ENCODE measurements around the gene SGCB. TPM values are rescaled to one million over a fixed set of nuclear protein-coding genes. Genes with fewer than 3 reads are reported as not detected.

The SGCB gene
- total RNA-seq, 1 donor: 1.4 TPM

DNA sequence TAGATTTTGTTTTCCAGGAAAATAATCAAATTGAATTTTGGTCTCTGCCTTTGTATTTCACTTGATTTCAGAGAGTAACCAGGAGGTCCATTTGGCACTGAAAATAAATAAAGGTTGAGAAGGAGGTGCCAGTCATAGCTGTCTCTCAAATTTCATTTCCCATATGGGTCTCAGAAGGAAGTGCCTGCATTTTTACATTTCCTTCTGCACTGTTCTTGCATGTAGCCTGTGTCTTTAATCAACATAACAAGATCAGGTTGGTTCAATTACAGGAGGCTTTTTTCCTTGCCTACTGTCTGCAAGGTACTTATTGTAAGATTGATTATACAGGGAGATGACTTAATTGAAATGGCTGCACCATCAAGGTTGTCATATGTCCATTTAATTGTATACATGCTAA is 33.7 kb downstream of the SGCB start:
- Histone ChIP-seq H3K27me3 (ENCODE audit: insufficient read depth, low read length) (no peaks in the 10 kb centered on the region), H3K4me1 (ENCODE audit: insufficient read depth, low read length) (no peaks in the 10 kb centered on the region), H3K4me3 (ENCODE audit: low read length) (no peak overlapping the region), H3K9me3 (ENCODE audit: low read depth, low read length) (no peaks in the 10 kb centered on the region)

DNA sequence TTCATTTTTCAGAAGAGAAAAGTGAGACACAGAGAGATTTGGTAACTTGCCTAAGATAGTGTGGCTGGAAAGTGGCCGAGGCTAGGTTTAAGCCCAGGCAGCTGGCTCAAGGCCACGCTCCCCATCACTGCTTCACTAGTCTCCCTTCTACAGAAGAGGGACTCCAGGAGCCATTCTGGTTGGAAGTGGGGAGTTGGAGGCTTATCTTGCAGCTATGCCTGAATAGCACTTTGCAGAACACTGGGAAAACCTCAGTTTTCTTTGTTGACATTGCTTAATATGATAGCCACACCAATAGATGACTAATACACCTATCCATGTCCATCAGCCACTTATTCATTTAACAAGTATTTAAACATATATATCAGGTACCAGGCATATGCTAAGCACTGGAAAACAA is 36.5 kb downstream of the SGCB start:
- no peaks in the 10 kb centered on the region for H3K4me1 ChIP-seq (ENCODE audit: insufficient read depth, low read length)
- no peaks in the 10 kb centered on the region for H3K9me3 ChIP-seq (ENCODE audit: low read depth, low read length)
- H3K4me3 ChIP-seq (ENCODE audit: low read length): no peak overlapping the region
- no peaks in the 10 kb centered on the region for H3K27me3 ChIP-seq (ENCODE audit: insufficient read depth, low read length)

DNA sequence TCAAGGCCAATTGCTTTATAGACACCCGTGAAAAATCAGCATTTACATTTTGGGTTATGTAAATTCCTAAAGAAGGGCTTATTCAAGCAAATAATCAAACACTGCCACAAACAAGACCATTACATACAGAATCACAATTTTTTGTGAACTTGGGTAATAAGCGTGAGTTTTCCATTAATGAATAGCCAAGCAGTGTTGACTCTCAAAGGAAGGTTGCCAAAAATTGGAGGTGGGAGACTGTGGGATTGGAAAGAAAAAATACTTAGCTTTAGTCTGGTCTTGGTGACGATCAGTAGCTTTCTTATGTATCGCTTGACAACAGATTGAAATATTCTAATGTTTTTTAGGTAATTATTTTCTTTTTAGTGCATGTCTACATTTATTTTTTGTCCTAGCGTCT is 38.8 kb downstream of the SGCB start:
- Histone ChIP-seq H3K4me1 (ENCODE audit: insufficient read depth, low read length) (no peaks in the 10 kb centered on the region), H3K27me3 (ENCODE audit: insufficient read depth, low read length) (no peaks in the 10 kb centered on the region), H3K4me3 (ENCODE audit: low read length) (no peak overlapping the region), H3K9me3 (ENCODE audit: low read depth, low read length) (no peaks in the 10 kb centered on the region)

DNA sequence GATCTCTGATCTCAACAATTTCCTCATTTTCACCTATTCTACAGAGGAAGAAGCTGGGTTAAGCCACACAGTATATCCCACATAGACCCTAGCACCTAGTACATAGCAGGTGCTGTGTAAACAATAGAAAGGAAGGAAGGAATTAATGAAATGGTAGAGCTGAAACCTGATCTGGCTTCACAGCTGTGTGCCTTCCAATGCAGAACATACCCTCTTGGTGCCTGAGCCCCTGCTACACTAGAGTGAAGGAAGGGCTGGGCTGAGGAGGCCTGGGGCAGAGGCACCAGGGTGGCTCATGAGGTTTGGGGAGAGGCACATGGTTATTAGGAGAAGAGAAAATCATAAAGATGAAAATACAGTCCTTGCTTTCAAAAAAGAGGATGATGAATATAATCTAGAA is 39.3 kb downstream of the SGCB start:
- Histone ChIP-seq H3K4me3 (ENCODE audit: low read length) (no peak overlapping the region), H3K27me3 (ENCODE audit: insufficient read depth, low read length) (no peaks in the 10 kb centered on the region), H3K9me3 (ENCODE audit: low read depth, low read length) (no peaks in the 10 kb centered on the region), H3K4me1 (ENCODE audit: insufficient read depth, low read length) (no peaks in the 10 kb centered on the region)

DNA sequence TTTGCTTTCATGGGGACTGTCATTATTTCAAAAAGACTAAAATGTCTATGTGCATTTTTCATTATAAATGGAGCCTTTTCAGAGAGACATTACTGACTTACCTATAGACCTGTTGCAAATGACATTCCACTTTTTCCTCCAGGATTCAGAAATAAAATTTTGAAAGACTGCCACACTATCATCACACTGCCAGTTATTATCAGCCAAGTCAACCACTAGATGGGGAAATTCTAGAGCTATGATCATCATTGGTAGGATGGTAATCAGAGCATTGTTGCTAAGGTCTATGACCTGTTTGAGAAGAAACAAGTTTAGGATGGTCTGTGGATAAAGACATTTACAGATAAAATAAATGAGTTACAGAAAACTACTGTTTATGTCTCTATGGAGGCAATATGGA is 40.5 kb downstream of the SGCB start:
- no peak overlapping the region for H3K4me3 ChIP-seq (ENCODE audit: low read length)

DNA sequence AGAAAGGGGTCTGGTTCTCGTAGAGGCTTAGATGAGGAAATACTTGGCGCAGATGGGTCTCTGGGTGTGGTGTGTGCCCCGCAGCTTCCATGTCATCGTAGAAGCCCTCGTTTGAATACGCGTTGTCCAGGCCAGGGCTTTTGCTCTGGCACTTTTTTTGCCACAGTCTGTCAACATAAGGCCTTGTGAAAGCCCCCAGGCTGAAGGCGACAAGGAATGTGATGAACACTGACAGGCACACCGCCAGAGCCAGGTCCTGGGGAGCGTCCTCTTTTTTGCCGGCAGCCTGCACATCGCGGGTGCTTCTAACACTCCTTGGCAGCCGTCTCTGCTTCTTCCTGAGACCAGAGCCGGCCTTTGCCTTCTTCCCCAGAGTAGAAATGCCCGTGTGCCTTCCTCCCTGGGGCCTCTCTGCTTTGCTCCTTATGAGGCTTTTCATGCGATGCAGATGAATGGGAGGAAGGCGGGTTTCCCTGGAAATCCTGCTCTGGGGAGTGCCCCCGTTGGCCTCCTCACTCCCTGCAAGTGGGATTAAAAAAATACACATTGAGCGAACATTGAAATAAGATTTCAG is 42.4 kb downstream of the SGCB start:
- Histone ChIP-seq H3K4me3 (ENCODE audit: low read length) (no peak overlapping the region), H3K4me1 (ENCODE audit: insufficient read depth, low read length) (no peaks in the 10 kb centered on the region), H3K27me3 (ENCODE audit: insufficient read depth, low read length) (no peaks in the 10 kb centered on the region), H3K9me3 (ENCODE audit: low read depth, low read length) (no peaks in the 10 kb centered on the region)

More for the DNA sequence above, 40.5 kb downstream of the SGCB start:
- Histone ChIP-seq H3K9me3 (ENCODE audit: low read depth, low read length) (no peaks in the 10 kb centered on the region), H3K4me1 (ENCODE audit: insufficient read depth, low read length) (no peaks in the 10 kb centered on the region), H3K27me3 (ENCODE audit: insufficient read depth, low read length) (no peaks in the 10 kb centered on the region)

Other genes with a start within 250 kb of the SGCB start
- 55.0 TPM for gene DCUN1D4, start 195.1 kb downstream of the SGCB start, total RNA-seq
- gene LRRC66, start 17.9 kb downstream of the SGCB start, total RNA-seq: 0.10 TPM
- gene SPATA18, start 13.0 kb upstream of the SGCB start, total RNA-seq: 0.42 TPM

Data from mononuclear cell (primary cell).